Adrenal gland (tissue), 5 donors: Measurements from ENCODE around the gene EFNB1.

Source experiments
- CTCF ChIP-seq, 6 experiments: fragments of 450-650 bp in 4 of 6; fragments of 200-600 bp in 2 of 6; sonication (generic) in 1 of 6; IDR thresholded peaks; 1 replicate in 5 of 6; 2 replicates in 1 of 6; pipeline versions ENCODE4 v1.5.1 to v1.8.0; 2016 to 2021; ENCODE audit warnings: antibody characterized with exemption in 6 of 6, mild to moderate bottlenecking in 2 of 6, moderate library complexity in 1 of 6
- POLR2A ChIP-seq, 2 donors: fragments of 450-650 bp; IDR thresholded peaks; one replicate each; pipeline ENCODE4 v1.6.1; 2017; ENCODE audit warnings: antibody characterized with exemption in 2 of 2, mild to moderate bottlenecking in 2 of 2, moderate library complexity in 1 of 2
- donor health status: DM: no; HTN: no; CAD: no.

- TF ChIP-seq CTCF (IDR thresholded peaks at IDR 0.05): no peak
- no peak for TF ChIP-seq POLR2A (IDR thresholded peaks at IDR 0.05)
Measured at GRCh38 chrX:68827256-68827655, 1.6 kb upstream of the EFNB1 start.
